ENCODE data around the gene CCDC28A.

The CCDC28A gene

DNA sequence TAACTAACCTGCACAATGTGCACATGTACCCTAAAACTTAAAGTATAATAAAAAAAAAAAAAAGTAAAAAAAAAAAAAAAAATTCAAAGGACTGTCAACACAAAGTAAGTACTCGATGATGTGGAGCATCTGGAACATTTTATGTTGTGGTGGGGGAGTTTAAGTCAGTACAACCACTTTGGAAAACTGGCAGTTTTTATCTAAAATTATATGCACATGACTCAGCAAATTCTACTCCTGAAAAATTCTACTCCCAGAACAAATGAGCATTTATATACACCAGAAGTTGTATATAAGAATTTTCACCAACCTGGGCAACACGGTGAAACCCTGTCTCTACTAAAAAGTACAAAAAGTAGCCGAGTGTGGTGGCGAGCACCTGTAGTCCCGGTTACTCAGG is 36.9 kb upstream of the CCDC28A start:
- Histone ChIP-seq H3K27ac (no peak overlapping the region), H3K4me3 (no peak overlapping the region)
- no peak for DNase-seq (ENCODE audit: low read depth, low spot score)

DNA sequence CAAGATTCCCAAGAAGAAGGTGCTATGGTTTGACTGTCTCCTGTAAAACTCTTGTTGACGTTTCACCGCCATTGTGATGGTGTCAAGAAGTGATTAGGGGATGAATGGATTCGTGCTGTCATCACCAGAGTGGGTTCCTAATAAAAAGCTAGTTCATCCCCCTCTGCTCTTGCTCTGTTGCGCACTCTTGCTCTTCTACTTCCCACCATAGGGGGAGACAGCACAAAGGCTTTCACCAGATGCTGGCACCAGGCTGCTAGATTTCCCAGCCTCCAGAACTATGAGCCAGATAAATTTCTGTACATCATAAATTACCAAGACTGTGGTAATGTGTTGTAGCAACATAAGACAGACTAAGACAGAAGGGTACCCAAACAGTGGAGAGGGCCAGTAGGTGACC is 21.6 kb upstream of the CCDC28A start:
- H3K9me3 ChIP-seq (ENCODE audit: low read depth, low read length), result no peaks in the 10 kb centered on the region
- no peak overlapping the region for H3K27ac ChIP-seq
- H3K9ac ChIP-seq (ENCODE audit: insufficient read length), result no peak overlapping the region
- DNase-seq (ENCODE audit: low read depth, low spot score), result no peak
- no peak overlapping the region for H3K4me3 ChIP-seq
- H3K36me3 ChIP-seq (ENCODE audit: insufficient read depth, low read length), result no peaks in the 10 kb centered on the region
- TF ChIP-seq EZH2 (IDR thresholded peaks at IDR 0.05) (no peak), POLR2AphosphoS5 (IDR thresholded peaks at IDR 0.05; ENCODE audit: borderline replicate concordance, low read depth, low read length) (no peak), FOXP2 (optimal IDR thresholded peaks at IDR 0.05; ENCODE audit: control extremely low read depth, extremely low read length, insufficient read depth) (no peak)

More for the DNA sequence above, 36.9 kb upstream of the CCDC28A start:
- H3K36me3 ChIP-seq (ENCODE audit: insufficient read depth, low read length), result no peaks in the 10 kb centered on the region
- TF ChIP-seq FOXP2 (optimal IDR thresholded peaks at IDR 0.05; ENCODE audit: control extremely low read depth, extremely low read length, insufficient read depth) (no peak), EZH2 (IDR thresholded peaks at IDR 0.05) (no peak), POLR2AphosphoS5 (IDR thresholded peaks at IDR 0.05; ENCODE audit: borderline replicate concordance, low read depth, low read length) (no peak)
- H3K9me3 ChIP-seq (ENCODE audit: low read depth, low read length), result no peaks in the 10 kb centered on the region
- no peak overlapping the region for H3K9ac ChIP-seq (ENCODE audit: insufficient read length)

DNA sequence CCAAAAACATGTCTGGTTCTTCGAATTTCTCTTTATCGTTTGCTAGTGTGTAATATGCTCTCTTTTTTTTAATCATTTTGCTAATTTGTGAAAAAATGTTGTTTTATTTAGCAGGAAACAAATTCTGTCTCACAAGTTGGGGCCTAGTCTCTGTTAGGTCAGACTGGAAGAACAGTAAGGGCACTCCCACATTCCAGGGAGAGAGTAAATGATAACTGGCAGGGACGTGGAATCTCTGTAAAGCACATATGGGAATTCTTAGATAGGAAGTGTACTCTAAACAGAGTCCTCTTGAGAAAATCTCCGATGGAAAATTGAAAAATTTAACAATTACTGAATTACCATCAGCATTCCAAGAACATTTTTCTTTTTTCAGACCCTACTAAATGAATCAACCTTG is 16.4 kb upstream of the CCDC28A start:
- Histone ChIP-seq H3K36me3 (ENCODE audit: insufficient read depth, low read length) (no peaks in the 10 kb centered on the region), H3K27ac (no peak overlapping the region), H3K9me3 (ENCODE audit: low read depth, low read length) (no peaks in the 10 kb centered on the region), H3K4me3 (no peak overlapping the region), H3K9ac (ENCODE audit: insufficient read length) (no peak overlapping the region)
- no peak for TF ChIP-seq EZH2 (IDR thresholded peaks at IDR 0.05)
- no peak for TF ChIP-seq POLR2AphosphoS5 (IDR thresholded peaks at IDR 0.05; ENCODE audit: borderline replicate concordance, low read depth, low read length)
- TF ChIP-seq FOXP2 (optimal IDR thresholded peaks at IDR 0.05; ENCODE audit: control extremely low read depth, extremely low read length, insufficient read depth), result no peak
- DNase-seq (ENCODE audit: low read depth, low spot score), result no peak

DNA sequence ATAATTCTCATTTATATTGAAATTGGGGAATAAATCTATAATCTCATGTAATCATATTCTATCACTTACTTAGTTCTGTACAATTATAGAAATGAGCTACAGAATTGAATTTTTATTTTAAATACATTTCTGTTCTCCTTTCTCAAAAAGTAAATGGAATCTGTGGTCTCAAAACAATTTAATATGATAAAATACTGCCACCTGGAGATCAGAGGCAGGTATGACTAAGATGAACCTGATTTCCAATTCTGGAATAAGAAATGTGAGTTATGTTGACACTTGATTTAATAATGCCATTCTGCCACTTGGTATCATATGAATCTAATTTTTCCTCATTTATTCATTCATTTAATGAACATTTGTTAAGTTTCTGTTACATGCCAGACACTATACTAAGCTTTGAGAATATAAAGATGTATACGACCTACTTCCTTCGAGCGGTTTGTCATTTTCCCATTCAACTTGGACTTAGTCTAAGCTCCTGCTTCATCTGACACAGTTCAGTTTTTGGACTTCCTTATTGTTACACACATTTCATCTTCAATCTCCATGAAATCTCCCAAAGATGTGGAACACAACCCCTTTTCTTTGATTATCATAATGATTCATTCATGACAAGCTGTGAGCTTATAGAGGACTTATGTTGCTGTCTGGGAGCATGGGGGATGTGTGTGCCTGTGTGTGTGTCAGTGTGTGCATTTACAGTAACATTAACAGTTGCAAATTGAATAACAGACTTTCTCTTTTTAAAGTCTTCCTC is 7.5 kb upstream of the CCDC28A start:
- H3K9ac ChIP-seq (ENCODE audit: insufficient read length), result no peak overlapping the region
- TF ChIP-seq EZH2 (IDR thresholded peaks at IDR 0.05), result no peak
- no peak for TF ChIP-seq FOXP2 (optimal IDR thresholded peaks at IDR 0.05; ENCODE audit: control extremely low read depth, extremely low read length, insufficient read depth)
- TF ChIP-seq POLR2AphosphoS5 (IDR thresholded peaks at IDR 0.05; ENCODE audit: borderline replicate concordance, low read depth, low read length), result no peak
- no peaks in the 10 kb centered on the region for H3K9me3 ChIP-seq (ENCODE audit: low read depth, low read length)
- no peak overlapping the region for H3K4me3 ChIP-seq
- DNase-seq (ENCODE audit: low read depth, low spot score), result peak; percentile 24
- no peaks in the 10 kb centered on the region for H3K36me3 ChIP-seq (ENCODE audit: insufficient read depth, low read length)
- H3K27ac ChIP-seq, result no peak overlapping the region

DNA sequence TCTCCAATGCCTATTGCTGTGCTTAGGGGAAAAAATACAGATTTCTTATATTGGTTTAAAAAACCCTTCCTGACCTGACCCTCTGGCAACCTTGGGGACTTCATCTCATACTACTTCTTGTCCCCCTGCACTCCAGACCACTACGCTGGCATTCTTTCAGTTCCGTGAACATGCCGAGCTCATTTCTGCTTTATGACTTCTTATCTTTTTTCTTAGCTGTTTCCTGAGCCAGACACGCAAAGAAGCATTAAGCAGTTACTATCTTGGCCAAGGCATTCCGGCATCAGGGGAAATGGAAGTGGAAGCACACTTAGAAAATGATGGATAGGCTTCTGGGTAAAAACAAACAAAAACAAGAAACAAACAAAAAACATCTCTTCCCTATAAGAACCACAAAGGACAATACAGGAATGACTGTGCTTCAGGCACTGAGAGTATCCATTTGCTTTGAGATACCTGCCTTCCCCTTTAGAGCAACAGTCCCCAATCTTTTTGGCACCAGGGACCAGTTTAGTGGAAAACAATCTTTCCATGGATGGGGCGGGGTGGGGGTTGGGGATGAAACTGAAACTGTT is 4.4 kb upstream of the CCDC28A start:
- Histone ChIP-seq H3K27ac (no peak overlapping the region), H3K4me3 (no peak overlapping the region), H3K9ac (ENCODE audit: insufficient read length) (no peak overlapping the region), H3K36me3 (ENCODE audit: insufficient read depth, low read length) (no peaks in the 10 kb centered on the region), H3K9me3 (ENCODE audit: low read depth, low read length) (no peaks in the 10 kb centered on the region)
- no peak for DNase-seq (ENCODE audit: low read depth, low spot score)
- TF ChIP-seq FOXP2 (optimal IDR thresholded peaks at IDR 0.05; ENCODE audit: control extremely low read depth, extremely low read length, insufficient read depth) (no peak), POLR2AphosphoS5 (IDR thresholded peaks at IDR 0.05; ENCODE audit: borderline replicate concordance, low read depth, low read length) (no peak), EZH2 (IDR thresholded peaks at IDR 0.05) (no peak)

DNA sequence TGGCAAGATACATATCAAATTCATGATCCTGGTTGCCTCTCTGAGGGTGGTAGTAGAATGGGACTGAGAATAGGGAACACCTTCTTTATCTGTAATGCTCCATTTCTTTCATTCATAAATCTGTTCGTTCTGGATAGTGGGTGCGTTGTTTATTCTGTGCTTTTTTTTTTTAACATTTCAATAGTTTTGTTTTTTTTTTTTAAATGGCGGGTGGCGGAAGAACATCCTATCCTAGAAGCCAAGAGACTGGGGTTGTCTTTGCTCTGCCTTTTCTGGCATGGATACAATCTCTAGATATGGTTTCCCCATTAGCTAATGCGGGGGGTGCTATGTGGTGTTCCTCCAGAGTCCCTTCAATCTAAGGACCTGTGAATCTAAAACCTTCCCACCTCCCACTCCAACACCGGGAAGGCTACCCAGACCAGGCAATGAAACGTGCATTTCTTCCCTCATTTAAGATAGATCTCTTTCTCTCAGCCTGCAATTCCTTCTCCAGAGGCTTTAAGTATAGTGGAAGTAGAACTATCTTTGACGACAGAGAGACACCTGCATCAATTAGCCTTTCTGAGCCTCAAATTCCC is 883 bp upstream of the CCDC28A start:
- H3K9ac ChIP-seq (ENCODE audit: insufficient read length), result peak overlapping the region; percentile 80
- DNase-seq (ENCODE audit: low read depth, low spot score), result no peak
- H3K36me3 ChIP-seq (ENCODE audit: insufficient read depth, low read length), result no peaks in the 10 kb centered on the region
- H3K4me3 ChIP-seq, result peak overlapping the region; percentile 79
- H3K9me3 ChIP-seq (ENCODE audit: low read depth, low read length), result no peaks in the 10 kb centered on the region
- peak overlapping the region; percentile 95; the same call in 1 of the 2 replicates for H3K27ac ChIP-seq
- no peak for TF ChIP-seq EZH2 (IDR thresholded peaks at IDR 0.05)
- TF ChIP-seq POLR2AphosphoS5 (IDR thresholded peaks at IDR 0.05; ENCODE audit: borderline replicate concordance, low read depth, low read length), result no peak
- TF ChIP-seq FOXP2 (optimal IDR thresholded peaks at IDR 0.05; ENCODE audit: control extremely low read depth, extremely low read length, insufficient read depth), result no peak

DNA sequence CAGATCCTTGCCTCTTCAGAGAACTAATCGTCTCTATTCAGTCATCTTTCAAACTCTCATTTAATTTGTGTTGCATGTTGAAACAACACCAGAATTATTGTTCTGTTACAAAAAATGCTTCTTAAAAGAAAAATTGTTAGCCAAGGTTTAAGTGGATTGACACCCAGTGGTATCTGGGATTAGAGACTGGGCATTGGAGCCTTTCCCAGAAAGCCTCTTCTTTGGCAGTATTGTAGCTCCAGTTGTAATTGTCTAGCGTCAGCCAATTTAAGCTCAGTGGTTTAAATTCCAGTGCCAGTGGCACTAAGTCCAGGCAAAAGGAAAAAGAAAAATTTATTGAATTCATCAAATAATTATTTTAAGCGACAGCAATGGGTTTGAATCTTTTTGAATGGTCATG is 801 bp downstream of the CCDC28A start:
- TF ChIP-seq FOXP2 (optimal IDR thresholded peaks at IDR 0.05; ENCODE audit: control extremely low read depth, extremely low read length, insufficient read depth), result no peak
- no peak for TF ChIP-seq EZH2 (IDR thresholded peaks at IDR 0.05)
- TF ChIP-seq POLR2AphosphoS5 (IDR thresholded peaks at IDR 0.05; ENCODE audit: borderline replicate concordance, low read depth, low read length), result no peak
- Histone ChIP-seq H3K9me3 (ENCODE audit: low read depth, low read length) (no peaks in the 10 kb centered on the region), H3K27ac (no peak overlapping the region), H3K36me3 (ENCODE audit: insufficient read depth, low read length) (no peaks in the 10 kb centered on the region), H3K4me3 (peak overlapping the region; percentile 79), H3K9ac (ENCODE audit: insufficient read length) (peak overlapping the region; percentile 86)
- no peak for DNase-seq (ENCODE audit: low read depth, low spot score)

DNA sequence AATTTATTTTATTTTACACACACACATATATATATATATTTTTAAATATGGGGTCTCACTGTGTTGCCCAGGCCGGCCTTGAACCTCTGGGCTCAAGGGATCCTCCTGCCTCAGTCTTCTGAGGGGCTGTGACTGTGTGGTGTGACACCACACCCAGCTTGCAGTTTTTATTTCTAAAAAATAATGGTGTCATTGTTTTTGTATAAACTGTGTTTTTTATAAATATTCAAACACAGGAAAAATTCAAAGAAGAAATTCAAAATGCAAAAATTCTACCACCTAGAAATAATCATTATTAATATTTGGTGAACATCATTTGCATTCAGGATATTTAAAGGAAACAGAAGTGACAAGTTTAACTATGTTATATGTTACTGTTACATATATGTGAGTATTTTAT is 3.1 kb downstream of the CCDC28A start:
- Histone ChIP-seq H3K27ac (no peak overlapping the region), H3K36me3 (ENCODE audit: insufficient read depth, low read length) (peaks cover 4% of the 10 kb centered on the region; the same call in 1 of the 2 replicates), H3K4me3 (no peak overlapping the region), H3K9me3 (ENCODE audit: low read depth, low read length) (no peaks in the 10 kb centered on the region), H3K9ac (ENCODE audit: insufficient read length) (no peak overlapping the region)
- no peak for TF ChIP-seq FOXP2 (optimal IDR thresholded peaks at IDR 0.05; ENCODE audit: control extremely low read depth, extremely low read length, insufficient read depth)
- DNase-seq (ENCODE audit: low read depth, low spot score), result no peak
